GM20431 (cell line): ENCODE measurements around the gene TREH.

Experiments
- in situ Hi-C: fragments of 300-500 bp; cut with MseI, MboI; formaldehyde crosslinking; loops from one replicate; pipeline ENCODE4 v1.15.0; 2020; ENCODE audit warnings: low sequenced_read_pairs; ENCODE audit not compliant: unreplicated experiment

Gene TREH

GRCh38 chr11:118697346-118697745 lies 17.9 kb upstream of the TREH start:
- in situ Hi-C loops = loop anchor here (25.0 kb wide), 1 partner anchor 265 kb away; the partner anchor contains the start of genes FOXR1 and UPK2

GRCh38 chr11:118696673-118697226 lies 17.3 kb upstream of the TREH start:
- in situ Hi-C loops = loop anchor here (25.0 kb wide), 1 partner anchor 266 kb away; the partner anchor contains the start of genes FOXR1 and UPK2

DNA sequence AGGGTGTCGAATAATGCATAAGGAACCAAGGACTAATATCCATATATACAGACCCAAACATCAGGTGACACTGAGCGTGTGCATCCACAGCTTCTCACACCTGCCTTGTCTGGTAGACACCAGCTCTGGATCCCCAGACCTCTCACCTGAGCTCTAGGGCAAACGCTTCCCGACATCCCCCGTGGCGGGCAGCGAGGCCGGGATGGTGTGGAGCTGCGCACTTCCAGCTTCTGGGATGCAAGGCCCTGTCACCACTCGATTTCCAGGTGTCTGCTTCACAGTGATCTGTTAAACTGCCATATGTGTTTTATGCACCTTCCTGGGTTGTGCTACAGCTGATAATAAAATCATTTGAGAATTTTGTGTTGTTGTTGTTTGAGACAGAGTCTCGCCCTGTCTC lies 15.3 kb upstream of the TREH start:
- in situ Hi-C loops = loop anchor here (25.0 kb wide), 1 partner anchor 268 kb away; the partner anchor contains the start of genes FOXR1 and UPK2

DNA sequence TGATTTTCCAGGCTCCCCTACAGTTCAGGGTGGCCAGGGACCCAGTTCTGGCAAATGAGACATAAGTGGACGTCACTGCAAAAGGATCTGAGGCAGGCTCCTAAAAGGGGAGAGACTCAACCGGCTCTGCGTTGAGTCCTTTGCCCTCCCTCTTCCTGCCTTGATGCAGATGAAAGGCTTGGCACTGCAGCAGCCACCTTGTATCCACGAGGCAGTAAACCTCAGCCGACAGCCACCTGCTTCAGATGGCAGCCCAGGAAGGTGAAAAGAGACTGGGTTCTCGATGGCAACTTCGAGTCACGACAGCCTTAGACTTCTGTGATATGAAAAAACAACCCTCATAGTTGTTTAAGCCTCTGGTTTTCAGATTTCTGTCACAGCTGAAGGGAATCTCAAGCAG lies 14.7 kb upstream of the TREH start:
- in situ Hi-C loops = loop anchor here (25.0 kb wide), 1 partner anchor 268 kb away; the partner anchor contains the start of genes FOXR1 and UPK2

- in situ Hi-C loops = loop anchor here (25.0 kb wide), 1 partner anchor 270 kb away; the partner anchor contains the start of genes FOXR1 and UPK2
These were observed 12.7 kb upstream of the TREH start for GRCh38 chr11:118691926-118692830.

GRCh38 chr11:118690553-118691304 lies 11.3 kb upstream of the TREH start:
- in situ Hi-C loops = loop anchor here (25.0 kb wide), 1 partner anchor 272 kb away; the partner anchor contains the start of genes FOXR1 and UPK2

DNA sequence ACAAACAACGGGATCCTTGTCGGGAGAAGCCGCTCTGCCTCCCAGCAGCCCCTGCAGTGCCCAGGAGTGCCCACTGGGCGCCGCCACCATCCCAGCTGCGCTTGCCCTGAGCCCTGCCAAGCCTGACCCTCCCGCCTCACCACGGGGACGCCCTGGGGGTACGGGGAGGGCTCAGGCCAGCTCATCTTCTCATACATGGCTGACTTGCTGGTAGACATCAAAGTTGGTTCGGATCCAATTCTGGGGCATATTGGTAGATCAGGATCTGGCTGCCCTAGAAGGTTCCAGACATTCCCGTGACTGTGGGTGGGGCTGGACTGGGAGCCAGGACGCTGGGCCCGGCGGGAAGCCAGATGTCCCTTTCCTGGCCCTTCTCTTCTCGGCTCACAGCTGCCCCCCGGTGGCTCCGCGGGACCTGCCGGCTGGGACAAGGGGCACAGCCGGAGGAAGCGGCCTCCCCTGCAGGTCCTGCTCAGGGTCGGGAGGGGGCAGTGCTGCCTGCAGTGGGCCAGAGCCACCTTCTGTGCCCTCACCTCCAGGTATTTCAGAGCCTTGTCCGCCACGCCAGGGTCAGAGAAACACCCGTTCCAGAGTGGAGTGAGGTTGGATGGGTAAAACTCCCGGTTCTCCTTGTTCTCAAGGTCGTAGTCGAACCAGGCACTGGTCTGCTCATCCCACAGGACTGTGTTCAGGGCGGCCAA lies 10.6 kb upstream of the TREH start:
- in situ Hi-C loops = loop anchor here (25.0 kb wide), 1 partner anchor 272 kb away; the partner anchor contains the start of genes FOXR1 and UPK2

DNA sequence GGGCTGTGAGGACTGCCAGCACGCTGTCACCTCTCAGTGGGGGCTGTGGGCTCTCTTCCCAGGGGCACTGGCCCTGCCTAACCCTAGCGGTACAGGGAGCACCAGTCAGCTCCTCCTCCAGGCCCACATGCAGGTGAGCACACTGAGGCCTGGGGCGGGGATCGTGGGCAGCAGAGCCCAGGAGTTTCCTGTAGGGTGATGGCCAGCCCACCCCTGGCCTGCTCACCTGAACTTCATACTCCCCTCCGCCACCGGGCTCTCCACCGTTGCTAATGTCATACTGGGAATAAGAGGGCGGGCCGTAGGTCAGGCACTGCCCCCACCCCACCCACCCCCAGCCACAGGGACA lies 10.0 kb upstream of the TREH start:
- in situ Hi-C loops = loop anchor here (25.0 kb wide), 1 partner anchor 273 kb away; the partner anchor contains the start of genes FOXR1 and UPK2

DNA sequence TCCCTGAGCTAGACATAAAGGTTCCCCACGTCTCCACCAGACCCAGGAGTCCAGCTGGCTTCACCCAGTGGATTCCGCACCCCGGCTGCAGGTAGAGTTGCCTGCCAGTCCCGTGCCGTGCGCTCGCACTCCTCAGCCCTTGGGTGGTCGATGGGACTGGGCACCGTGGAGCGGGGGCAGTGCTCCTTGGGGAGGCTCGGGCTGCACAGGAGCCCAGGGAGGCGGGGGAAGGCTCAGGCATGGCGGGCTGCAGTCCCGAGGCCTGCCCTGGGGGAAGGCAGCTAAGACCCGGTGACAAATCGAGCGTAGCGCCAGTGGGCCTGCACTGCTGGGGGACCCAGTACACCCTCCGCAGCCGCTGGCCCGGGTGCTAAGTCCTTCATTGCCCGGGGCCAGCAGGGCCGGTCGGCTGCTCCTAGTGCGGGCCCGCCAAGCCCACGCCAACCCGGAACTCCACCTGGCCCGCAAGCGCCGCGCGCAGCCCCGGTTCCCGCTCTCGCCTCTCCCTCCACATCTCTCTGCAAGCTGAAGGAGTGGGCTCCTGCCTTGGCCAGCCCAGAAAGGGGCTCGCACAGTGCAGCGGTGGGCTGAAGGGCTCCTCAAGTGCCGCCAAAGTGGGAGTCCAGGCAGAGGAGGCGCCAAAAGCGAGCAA lies 9.5 kb upstream of the TREH start:
- in situ Hi-C loops = loop anchor here (25.0 kb wide), 1 partner anchor 273 kb away; the partner anchor contains the start of genes FOXR1 and UPK2

DNA sequence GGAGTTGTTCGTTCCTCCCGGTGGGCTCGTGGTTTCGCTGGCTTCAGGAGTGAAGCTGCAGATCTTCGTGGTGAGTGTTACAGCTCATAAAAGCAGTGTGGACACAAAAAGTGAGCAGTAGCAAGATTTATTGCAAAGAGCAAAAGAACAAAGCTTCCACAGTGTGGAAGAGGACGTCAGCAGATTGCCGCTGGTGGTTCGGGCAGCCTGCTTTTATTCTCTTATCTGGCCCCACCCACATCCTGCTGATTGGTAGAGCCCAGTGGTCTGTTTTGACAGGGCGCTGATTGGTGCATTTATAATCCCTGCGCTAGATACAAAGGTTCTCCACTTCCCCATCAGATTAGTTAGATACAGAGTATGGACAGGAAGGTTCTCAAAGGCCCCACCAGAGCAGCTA lies 8.9 kb upstream of the TREH start:
- in situ Hi-C loops = loop anchor here (25.0 kb wide), 1 partner anchor 274 kb away; the partner anchor contains the start of genes FOXR1 and UPK2

DNA sequence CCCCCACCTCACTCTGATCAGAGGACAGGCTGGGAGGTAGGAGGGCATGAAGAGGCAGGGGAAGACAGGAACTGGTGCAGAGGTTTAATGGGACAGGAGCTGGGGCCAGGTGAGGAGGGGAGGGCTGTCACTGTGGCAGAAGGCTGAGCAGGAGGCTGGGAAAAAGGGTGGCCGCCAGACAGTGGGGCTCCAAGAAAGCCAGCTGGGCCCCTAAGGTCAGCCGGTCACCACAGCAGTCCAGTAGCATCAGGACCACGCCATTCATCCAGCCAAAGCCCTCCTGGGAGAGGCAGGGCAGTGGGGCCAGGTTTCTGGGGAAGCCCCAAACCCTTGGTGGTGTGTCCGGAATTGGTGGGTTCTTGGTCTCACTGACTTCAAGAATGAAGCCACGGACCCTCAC lies 8.5 kb upstream of the TREH start:
- in situ Hi-C loops = loop anchor here (25.0 kb wide), 1 partner anchor 274 kb away; the partner anchor contains the start of genes FOXR1 and UPK2

- in situ Hi-C loops = loop anchor here (25.0 kb wide), 1 partner anchor 278 kb away; the partner anchor contains the start of genes FOXR1 and UPK2
These were observed 4.7 kb upstream of the TREH start for GRCh38 chr11:118684187-118684586.

GRCh38 chr11:118682939-118683338 lies 3.5 kb upstream of the TREH start:
- in situ Hi-C loops = loop anchor here (25.0 kb wide), 1 partner anchor 279 kb away; the partner anchor contains the start of genes FOXR1 and UPK2

DNA sequence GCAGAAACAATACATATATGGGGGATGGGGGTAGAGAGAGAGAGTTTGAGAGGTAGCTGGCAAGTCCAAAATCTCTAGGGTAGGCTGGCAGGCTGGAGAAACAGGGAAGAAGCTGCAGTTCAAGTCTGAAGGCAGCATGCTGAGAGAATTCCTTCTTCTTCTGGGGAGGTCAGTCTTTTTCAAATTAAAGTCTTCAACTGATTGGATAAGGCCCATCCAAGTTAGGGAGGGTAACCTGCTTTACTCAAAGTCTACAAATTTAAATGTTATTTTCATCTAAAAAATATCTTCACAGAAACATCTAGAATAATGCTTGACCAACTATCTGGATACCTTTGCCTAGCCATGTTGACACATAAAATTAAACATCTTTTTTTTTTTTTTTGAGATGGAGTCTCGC lies 2.9 kb upstream of the TREH start:
- in situ Hi-C loops = loop anchor here (25.0 kb wide), 1 partner anchor 280 kb away; the partner anchor contains the start of genes FOXR1 and UPK2

DNA sequence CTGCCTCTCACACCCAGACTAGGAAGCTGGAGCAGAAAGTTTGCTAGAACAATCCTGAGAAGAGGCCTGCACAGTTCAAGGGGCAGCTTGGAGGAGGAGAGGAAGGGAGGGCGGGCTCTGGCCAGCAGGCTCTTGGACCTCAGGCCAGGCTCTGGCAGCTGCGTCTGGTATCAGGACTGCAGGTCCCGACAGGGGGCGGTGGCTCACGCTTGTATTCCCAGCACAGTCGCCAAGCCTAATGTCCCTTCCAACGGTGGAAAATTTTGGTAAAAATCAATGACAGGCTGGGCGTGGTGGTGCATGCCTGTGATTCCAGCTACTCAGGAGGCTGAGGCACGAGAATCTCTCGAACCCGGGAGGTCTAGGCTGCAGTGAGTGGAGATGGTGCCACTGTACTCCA lies 542 bp downstream of the TREH start:
- in situ Hi-C loops = loop anchor here (25.0 kb wide), 1 partner anchor 283 kb away; the partner anchor contains the start of genes FOXR1 and UPK2

DNA sequence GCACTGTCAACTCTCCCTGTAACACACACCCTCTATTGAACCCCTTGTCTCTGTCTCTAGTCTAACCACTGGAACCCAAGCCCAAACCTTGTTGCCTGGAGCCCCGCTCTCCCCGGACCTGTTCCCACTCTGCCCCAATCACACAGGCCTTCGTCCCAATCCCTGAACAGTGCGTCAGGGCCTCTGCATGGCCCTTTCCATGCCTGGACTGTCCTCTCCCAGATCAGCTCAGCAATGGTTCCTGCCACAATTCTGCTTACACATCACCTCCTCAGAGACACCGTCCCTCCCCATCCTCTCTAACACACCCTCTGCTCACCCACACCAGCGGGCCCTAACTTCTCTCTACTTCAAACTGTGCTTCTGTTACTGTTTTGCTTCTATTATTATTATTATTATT lies 1.5 kb downstream of the TREH start:
- in situ Hi-C loops = loop anchor here (25.0 kb wide), 1 partner anchor 284 kb away; the partner anchor contains the start of genes FOXR1 and UPK2

DNA sequence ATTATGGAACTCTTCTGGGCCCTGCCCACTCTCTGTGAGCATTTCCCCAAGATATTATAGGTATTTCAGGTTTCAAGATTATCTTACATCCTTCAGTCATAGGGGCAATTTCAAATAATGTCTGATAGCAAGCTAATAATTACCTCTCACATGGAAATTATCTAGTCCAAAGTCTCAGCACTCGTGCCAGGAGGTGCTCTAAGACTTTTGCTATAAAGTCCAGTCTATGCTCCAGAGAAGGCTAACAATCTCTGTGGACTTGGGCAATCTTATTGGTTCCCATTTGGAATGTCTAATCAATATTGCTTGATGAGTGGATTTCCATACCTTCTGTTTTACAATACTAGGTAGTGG lies 5.4 kb downstream of the TREH start:
- in situ Hi-C loops = no loop called here

- in situ Hi-C loops = no loop called here
These were observed 5.9 kb downstream of the TREH start for GRCh38 chr11:118673361-118674081.
